Transverse colon (tissue), 3 donors: ENCODE data around the gene B3GNT8.

Experiments
- POLR2A ChIP-seq: fragments of 450-650 bp; IDR thresholded peaks from one replicate; pipeline ENCODE4 v1.6.1; 2016; ENCODE audit warnings: antibody characterized with exemption, mild to moderate bottlenecking, moderate library complexity
- TF ChIP-seq, protein P1 (sequence below), 5 experiments: fragments of 200-600 bp in 3 of 5; fragments of 450-650 bp in 2 of 5; sonication (generic) in 3 of 5; IDR thresholded peaks; 1 replicate in 2 of 5; 2 replicates in 3 of 5; pipeline ENCODE4 v1.5.1; 2016 to 2017; ENCODE audit warnings: antibody characterized with exemption in 5 of 5, inconsistent platforms in 3 of 5, mild to moderate bottlenecking in 2 of 5, moderate library complexity in 1 of 5

DNA sequence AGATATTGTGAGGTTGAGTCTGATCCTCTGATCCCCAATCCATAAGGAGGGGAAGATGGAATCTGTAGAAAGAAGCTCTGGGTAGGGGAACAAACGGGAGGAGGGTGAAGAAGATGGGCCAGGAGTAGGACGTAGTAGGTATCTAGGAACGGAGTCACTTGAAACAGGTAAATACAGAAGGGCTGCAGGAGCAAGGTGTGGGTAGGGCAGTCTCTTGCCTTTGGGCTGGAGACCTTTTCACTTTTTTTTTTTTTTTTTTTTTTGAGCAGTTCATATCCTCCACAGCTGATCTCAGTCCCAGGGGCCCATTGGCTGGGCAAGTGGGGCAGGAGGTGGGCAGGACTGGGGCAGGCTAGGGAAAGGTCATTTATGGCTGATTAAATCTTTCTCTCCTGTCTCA, 28.1 kb downstream of the B3GNT8 start:
- TF ChIP-seq POLR2A, result no peak
- TF ChIP-seq, protein P1, sequence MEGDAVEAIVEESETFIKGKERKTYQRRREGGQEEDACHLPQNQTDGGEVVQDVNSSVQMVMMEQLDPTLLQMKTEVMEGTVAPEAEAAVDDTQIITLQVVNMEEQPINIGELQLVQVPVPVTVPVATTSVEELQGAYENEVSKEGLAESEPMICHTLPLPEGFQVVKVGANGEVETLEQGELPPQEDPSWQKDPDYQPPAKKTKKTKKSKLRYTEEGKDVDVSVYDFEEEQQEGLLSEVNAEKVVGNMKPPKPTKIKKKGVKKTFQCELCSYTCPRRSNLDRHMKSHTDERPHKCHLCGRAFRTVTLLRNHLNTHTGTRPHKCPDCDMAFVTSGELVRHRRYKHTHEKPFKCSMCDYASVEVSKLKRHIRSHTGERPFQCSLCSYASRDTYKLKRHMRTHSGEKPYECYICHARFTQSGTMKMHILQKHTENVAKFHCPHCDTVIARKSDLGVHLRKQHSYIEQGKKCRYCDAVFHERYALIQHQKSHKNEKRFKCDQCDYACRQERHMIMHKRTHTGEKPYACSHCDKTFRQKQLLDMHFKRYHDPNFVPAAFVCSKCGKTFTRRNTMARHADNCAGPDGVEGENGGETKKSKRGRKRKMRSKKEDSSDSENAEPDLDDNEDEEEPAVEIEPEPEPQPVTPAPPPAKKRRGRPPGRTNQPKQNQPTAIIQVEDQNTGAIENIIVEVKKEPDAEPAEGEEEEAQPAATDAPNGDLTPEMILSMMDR (IDR thresholded peaks at IDR 0.05), result no peak
